ENCODE results near the gene NMNAT2.

NMNAT2 gene

GRCh38 chr1:183237046-183237445 is 181.1 kb downstream of the NMNAT2 start:
- DNase-seq (ENCODE audit: low read depth) = no peak

- no peak for DNase-seq (ENCODE audit: low read depth)
Measured at GRCh38 chr1:183236158-183236725, 181.9 kb downstream of the NMNAT2 start.

- no peak for DNase-seq (ENCODE audit: low read depth)
Measured at GRCh38 chr1:183235503-183235902, 182.7 kb downstream of the NMNAT2 start.

GRCh38 chr1:183234660-183235476 is 183.3 kb downstream of the NMNAT2 start:
- no peak for DNase-seq (ENCODE audit: low read depth)

- no peak for DNase-seq (ENCODE audit: low read depth)
Measured at GRCh38 chr1:183233113-183233512, 185.1 kb downstream of the NMNAT2 start.

- no peak for DNase-seq (ENCODE audit: low read depth)
Measured at GRCh38 chr1:183231545-183231944, 186.6 kb downstream of the NMNAT2 start.

- no peak for DNase-seq (ENCODE audit: low read depth)
Measured at GRCh38 chr1:183230413-183230812, 187.8 kb downstream of the NMNAT2 start.

GRCh38 chr1:183228347-183229220 is 189.6 kb downstream of the NMNAT2 start:
- DNase-seq (ENCODE audit: low read depth) = no peak

- no peak for DNase-seq (ENCODE audit: low read depth)
Measured at GRCh38 chr1:183227422-183228346, 190.5 kb downstream of the NMNAT2 start.

- DNase-seq (ENCODE audit: low read depth) = no peak
Measured at GRCh38 chr1:183226963-183227362, 191.2 kb downstream of the NMNAT2 start.

- no peak for DNase-seq (ENCODE audit: low read depth)
Measured at GRCh38 chr1:183226361-183226760, 191.8 kb downstream of the NMNAT2 start.

- no peak for DNase-seq (ENCODE audit: low read depth)
Measured at GRCh38 chr1:183223467-183223866, 194.7 kb downstream of the NMNAT2 start.

- no peak for DNase-seq (ENCODE audit: low read depth)
Measured at GRCh38 chr1:183222909-183223308, 195.3 kb downstream of the NMNAT2 start.

GRCh38 chr1:183219616-183220009 is 198.6 kb downstream of the NMNAT2 start:
- DNase-seq (ENCODE audit: low read depth) = no peak

GRCh38 chr1:183218971-183219615 is 199.1 kb downstream of the NMNAT2 start:
- DNase-seq (ENCODE audit: low read depth) = no peak

GRCh38 chr1:183218027-183218618 is 200.1 kb downstream of the NMNAT2 start:
- no peak for DNase-seq (ENCODE audit: low read depth)

GRCh38 chr1:183215936-183216335 is 202.2 kb downstream of the NMNAT2 start:
- no peak for DNase-seq (ENCODE audit: low read depth)

GRCh38 chr1:183215076-183215720 is 203.0 kb downstream of the NMNAT2 start:
- DNase-seq (ENCODE audit: low read depth) = no peak

- no peak for DNase-seq (ENCODE audit: low read depth)
Measured at GRCh38 chr1:183214021-183214970, 203.9 kb downstream of the NMNAT2 start.
